HepG2 (cell line): Measurements from ENCODE around the gene ZNF213. TPM values are rescaled to one million over a fixed set of nuclear protein-coding genes. Genes with fewer than 3 reads are reported as not detected.

Experiments
- BRD4 ChIP-seq: sonication (generic); formaldehyde crosslinking; IDR thresholded peaks from 2 replicates; pipeline ENCODE4 v1.4.0; 2020; ENCODE audit warnings: missing genetic modification reagents
- CBX1 ChIP-seq: IDR thresholded peaks from one replicate; pipeline ENCODE4 v1.6.1; 2016; ENCODE audit warnings: antibody characterized with exemption, low read depth
- DRAP1 ChIP-seq: IDR thresholded peaks from 2 replicates; pipeline ENCODE4 v1.6.1; 2016; ENCODE audit warnings: missing genetic modification reagents, missing compliant biosample characterization
- HNRNPLL ChIP-seq: fragments of 200-400 bp; formaldehyde crosslinking; IDR thresholded peaks from 2 replicates; pipeline ENCODE4 v1.6.1; 2017; ENCODE audit warnings: mild to moderate bottlenecking, low read depth, low read length; ENCODE audit not compliant: poor library complexity, severe bottlenecking
- NCOA2 ChIP-seq: sonication (generic); formaldehyde crosslinking; IDR thresholded peaks from 2 replicates; pipeline ENCODE4 v1.8.0; 2022; ENCODE audit warnings: inconsistent platforms
- NR2F1 ChIP-seq, 2 experiments: fragments of 450-650 bp in 1 of 2; formaldehyde crosslinking in 1 of 2; IDR thresholded peaks; 2 replicates each; pipeline versions ENCODE4 v1.5.0 to v1.6.1; 2016 to 2020; ENCODE audit warnings: mild to moderate bottlenecking in 1 of 2, missing compliant biosample characterization in 1 of 2, missing genetic modification reagents in 1 of 2, moderate library complexity in 1 of 2
- REL ChIP-seq: sonication (generic); formaldehyde crosslinking; conservative IDR thresholded peaks from 2 replicates; pipeline ENCODE4 v1.8.0; 2022; ENCODE audit warnings: mild to moderate bottlenecking, missing genetic modification reagents, moderate library complexity
- RXRB ChIP-seq: IDR thresholded peaks from 2 replicates; pipeline ENCODE4 v1.6.1; 2016; ENCODE audit warnings: borderline replicate concordance, missing genetic modification reagents, missing compliant biosample characterization
- TCF7L2 ChIP-seq: IDR thresholded peaks from 2 replicates; pipeline ENCODE4 v1.6.1; 2011; ENCODE audit warnings: mild to moderate bottlenecking, low read depth, low read length, moderate library complexity
- ZFP1 ChIP-seq: IDR thresholded peaks from 2 replicates; pipeline ENCODE4 v1.6.1; 2016
- ZFY ChIP-seq: sonication (generic); formaldehyde crosslinking; IDR thresholded peaks from 2 replicates; pipeline ENCODE4 v1.4.0; 2020; ENCODE audit warnings: missing genetic modification reagents
- ZNF12 ChIP-seq: sonication (generic); formaldehyde crosslinking; IDR thresholded peaks from 2 replicates; pipeline ENCODE4 v1.5.0; 2020; ENCODE audit warnings: missing genetic modification reagents
- ZNF124 ChIP-seq: sonication (generic); formaldehyde crosslinking; IDR thresholded peaks from 2 replicates; pipeline ENCODE4 v1.4.0; 2020; ENCODE audit warnings: missing genetic modification reagents
- ZNF382 ChIP-seq: sonication (generic); formaldehyde crosslinking; IDR thresholded peaks from 2 replicates; pipeline ENCODE4 v1.5.0; 2020; ENCODE audit warnings: missing genetic modification reagents, mild to moderate bottlenecking, borderline replicate concordance
- ZNF468 ChIP-seq: sonication (generic); formaldehyde crosslinking; IDR thresholded peaks from 2 replicates; pipeline ENCODE4 v1.8.0; 2022; ENCODE audit warnings: mild to moderate bottlenecking, moderate library complexity, missing genetic modification reagents
- ZNF510 ChIP-seq: sonication (generic); formaldehyde crosslinking; IDR thresholded peaks from 2 replicates; pipeline ENCODE4 v1.4.0; 2020; ENCODE audit warnings: low read depth, mild to moderate bottlenecking, missing genetic modification reagents
- ZNF75D ChIP-seq: sonication (generic); formaldehyde crosslinking; IDR thresholded peaks from 2 replicates; pipeline ENCODE4 v1.8.1; 2023; ENCODE audit warnings: missing genetic modification reagents, mild to moderate bottlenecking, borderline replicate concordance
- polyA plus RNA-seq, 8 experiments: library from polyadenylated mRNA; depleted of rRNA in 3 of 8; stranded (reverse) in 7 of 8; unstranded in 1 of 8; fragments of >200 nt; fragmentation: Illumina TruSeq in 4 of 8; extraction: Trizol in 4 of 8; gene quantifications; 2 replicates each; pipeline versions ENCODE4 v1.2.1 to v1.2.3, GENCODE V29; 2011 to 2016; ENCODE audit warnings: low read depth in 4 of 8, missing spikeins in 1 of 8, mixed read lengths in 1 of 8; ENCODE audit not compliant: insufficient read depth in 1 of 8
- total RNA-seq, 5 experiments: library from RNA; depleted of rRNA; stranded (reverse); fragments of >200 nt; fragmentation: Illumina TruSeq; extraction: Trizol; gene quantifications; 2 replicates each; pipeline ENCODE4 v1.2.3, GENCODE V29; 2016; ENCODE audit warnings: low read depth in 1 of 5
- TF ChIP-seq, protein P1 (sequence below): sonication (generic); formaldehyde crosslinking; IDR thresholded peaks from 2 replicates; pipeline ENCODE4 v1.4.0; 2020; ENCODE audit warnings: missing genetic modification reagents
- TF ChIP-seq, protein P2 (sequence below): sonication (generic); formaldehyde crosslinking; IDR thresholded peaks from 2 replicates; pipeline ENCODE4 v1.8.0; 2023; ENCODE audit warnings: mild to moderate bottlenecking, missing genetic modification reagents
- TF ChIP-seq, protein P3 (sequence below): sonication (generic); formaldehyde crosslinking; IDR thresholded peaks from 2 replicates; pipeline ENCODE4 v1.4.0; 2020; ENCODE audit warnings: missing genetic modification reagents

The ZNF213 gene
- total and polyA plus RNA-seq, 2 of the 13 experiments (the other 11 are each of a cell fraction or from before 2014, with no cell fraction given): 0.59 to 0.97 TPM

GRCh38 chr16:3157229-3158025 is 22.6 kb downstream of the ZNF213 start (continued):
- no peak for TF ChIP-seq ZNF468 (CRISPR knock-in tag)
- TF ChIP-seq, protein P1, sequence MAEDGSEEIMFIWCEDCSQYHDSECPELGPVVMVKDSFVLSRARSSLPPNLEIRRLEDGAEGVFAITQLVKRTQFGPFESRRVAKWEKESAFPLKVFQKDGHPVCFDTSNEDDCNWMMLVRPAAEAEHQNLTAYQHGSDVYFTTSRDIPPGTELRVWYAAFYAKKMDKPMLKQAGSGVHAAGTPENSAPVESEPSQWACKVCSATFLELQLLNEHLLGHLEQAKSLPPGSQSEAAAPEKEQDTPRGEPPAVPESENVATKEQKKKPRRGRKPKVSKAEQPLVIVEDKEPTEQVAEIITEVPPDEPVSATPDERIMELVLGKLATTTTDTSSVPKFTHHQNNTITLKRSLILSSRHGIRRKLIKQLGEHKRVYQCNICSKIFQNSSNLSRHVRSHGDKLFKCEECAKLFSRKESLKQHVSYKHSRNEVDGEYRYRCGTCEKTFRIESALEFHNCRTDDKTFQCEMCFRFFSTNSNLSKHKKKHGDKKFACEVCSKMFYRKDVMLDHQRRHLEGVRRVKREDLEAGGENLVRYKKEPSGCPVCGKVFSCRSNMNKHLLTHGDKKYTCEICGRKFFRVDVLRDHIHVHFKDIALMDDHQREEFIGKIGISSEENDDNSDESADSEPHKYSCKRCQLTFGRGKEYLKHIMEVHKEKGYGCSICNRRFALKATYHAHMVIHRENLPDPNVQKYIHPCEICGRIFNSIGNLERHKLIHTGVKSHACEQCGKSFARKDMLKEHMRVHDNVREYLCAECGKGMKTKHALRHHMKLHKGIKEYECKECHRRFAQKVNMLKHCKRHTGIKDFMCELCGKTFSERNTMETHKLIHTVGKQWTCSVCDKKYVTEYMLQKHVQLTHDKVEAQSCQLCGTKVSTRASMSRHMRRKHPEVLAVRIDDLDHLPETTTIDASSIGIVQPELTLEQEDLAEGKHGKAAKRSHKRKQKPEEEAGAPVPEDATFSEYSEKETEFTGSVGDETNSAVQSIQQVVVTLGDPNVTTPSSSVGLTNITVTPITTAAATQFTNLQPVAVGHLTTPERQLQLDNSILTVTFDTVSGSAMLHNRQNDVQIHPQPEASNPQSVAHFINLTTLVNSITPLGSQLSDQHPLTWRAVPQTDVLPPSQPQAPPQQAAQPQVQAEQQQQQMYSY (CRISPR knock-in tag): peak; percentile 84
- no peak for TF ChIP-seq CBX1
- TF ChIP-seq ZNF382 (CRISPR knock-in tag): no peak
- no peak for TF ChIP-seq TCF7L2
- TF ChIP-seq ZFP1 (CRISPR knock-in tag): no peak
- TF ChIP-seq ZNF75D (CRISPR knock-in tag): no peak
- no peak for TF ChIP-seq ZNF510 (CRISPR knock-in tag)
- TF ChIP-seq ZNF124: no peak
- TF ChIP-seq ZFY: 0 out of 2 replicates have a peak, but pooled peaks have one; percentile 40
- TF ChIP-seq NR2F1 (CRISPR knock-in tag; IDR thresholded peaks at IDR 0.05): no peak
- TF ChIP-seq NCOA2 (CRISPR knock-in tag): peak; percentile 45; the same call in 1 of the 2 replicates
- peak; percentile 65; the same call in 1 of the 2 replicates for TF ChIP-seq RXRB (CRISPR knock-in tag)
- no peak for TF ChIP-seq HNRNPLL
- no peak for TF ChIP-seq DRAP1 (CRISPR knock-in tag)
- peak; percentile 54; the same call in 1 of the 2 replicates for TF ChIP-seq ZNF12 (CRISPR knock-in tag)
- peak; percentile 60; the same call in 1 of the 2 replicates for TF ChIP-seq BRD4
- TF ChIP-seq, protein P2, sequence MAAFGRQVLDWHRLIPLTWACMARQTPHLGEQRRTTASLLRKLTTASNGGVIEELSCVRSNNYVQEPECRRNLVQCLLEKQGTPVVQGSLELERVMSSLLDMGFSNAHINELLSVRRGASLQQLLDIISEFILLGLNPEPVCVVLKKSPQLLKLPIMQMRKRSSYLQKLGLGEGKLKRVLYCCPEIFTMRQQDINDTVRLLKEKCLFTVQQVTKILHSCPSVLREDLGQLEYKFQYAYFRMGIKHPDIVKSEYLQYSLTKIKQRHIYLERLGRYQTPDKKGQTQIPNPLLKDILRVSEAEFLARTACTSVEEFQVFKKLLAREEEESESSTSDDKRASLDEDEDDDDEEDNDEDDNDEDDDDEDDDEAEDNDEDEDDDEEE (CRISPR knock-in tag): no peak
- TF ChIP-seq, protein P3, sequence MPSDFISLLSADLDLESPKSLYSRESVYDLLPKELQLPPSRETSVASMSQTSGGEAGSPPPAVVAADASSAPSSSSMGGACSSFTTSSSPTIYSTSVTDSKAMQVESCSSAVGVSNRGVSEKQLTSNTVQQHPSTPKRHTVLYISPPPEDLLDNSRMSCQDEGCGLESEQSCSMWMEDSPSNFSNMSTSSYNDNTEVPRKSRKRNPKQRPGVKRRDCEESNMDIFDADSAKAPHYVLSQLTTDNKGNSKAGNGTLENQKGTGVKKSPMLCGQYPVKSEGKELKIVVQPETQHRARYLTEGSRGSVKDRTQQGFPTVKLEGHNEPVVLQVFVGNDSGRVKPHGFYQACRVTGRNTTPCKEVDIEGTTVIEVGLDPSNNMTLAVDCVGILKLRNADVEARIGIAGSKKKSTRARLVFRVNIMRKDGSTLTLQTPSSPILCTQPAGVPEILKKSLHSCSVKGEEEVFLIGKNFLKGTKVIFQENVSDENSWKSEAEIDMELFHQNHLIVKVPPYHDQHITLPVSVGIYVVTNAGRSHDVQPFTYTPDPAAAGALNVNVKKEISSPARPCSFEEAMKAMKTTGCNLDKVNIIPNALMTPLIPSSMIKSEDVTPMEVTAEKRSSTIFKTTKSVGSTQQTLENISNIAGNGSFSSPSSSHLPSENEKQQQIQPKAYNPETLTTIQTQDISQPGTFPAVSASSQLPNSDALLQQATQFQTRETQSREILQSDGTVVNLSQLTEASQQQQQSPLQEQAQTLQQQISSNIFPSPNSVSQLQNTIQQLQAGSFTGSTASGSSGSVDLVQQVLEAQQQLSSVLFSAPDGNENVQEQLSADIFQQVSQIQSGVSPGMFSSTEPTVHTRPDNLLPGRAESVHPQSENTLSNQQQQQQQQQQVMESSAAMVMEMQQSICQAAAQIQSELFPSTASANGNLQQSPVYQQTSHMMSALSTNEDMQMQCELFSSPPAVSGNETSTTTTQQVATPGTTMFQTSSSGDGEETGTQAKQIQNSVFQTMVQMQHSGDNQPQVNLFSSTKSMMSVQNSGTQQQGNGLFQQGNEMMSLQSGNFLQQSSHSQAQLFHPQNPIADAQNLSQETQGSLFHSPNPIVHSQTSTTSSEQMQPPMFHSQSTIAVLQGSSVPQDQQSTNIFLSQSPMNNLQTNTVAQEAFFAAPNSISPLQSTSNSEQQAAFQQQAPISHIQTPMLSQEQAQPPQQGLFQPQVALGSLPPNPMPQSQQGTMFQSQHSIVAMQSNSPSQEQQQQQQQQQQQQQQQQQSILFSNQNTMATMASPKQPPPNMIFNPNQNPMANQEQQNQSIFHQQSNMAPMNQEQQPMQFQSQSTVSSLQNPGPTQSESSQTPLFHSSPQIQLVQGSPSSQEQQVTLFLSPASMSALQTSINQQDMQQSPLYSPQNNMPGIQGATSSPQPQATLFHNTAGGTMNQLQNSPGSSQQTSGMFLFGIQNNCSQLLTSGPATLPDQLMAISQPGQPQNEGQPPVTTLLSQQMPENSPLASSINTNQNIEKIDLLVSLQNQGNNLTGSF: no peak
- TF ChIP-seq REL: no peak
